NOMO-1 (cell line): ENCODE data around the gene C17orf107.
A peak's percentile ranks its signal among the peaks of the same experiment; 100 is the strongest.
"Not testable (repeated sequence)": the region's sequence is repeated elsewhere in the genome, so short reads cannot be mapped to it uniquely, and the experiment has no call there.

Source experiments
- DNase-seq, 2 experiments: peaks; one replicate each; lab custom pipeline; 2025; ENCODE audit not compliant: unreplicated experiment in 2 of 2; lab: John Stamatoyannopoulos, UW

C17orf107 gene

DNA sequence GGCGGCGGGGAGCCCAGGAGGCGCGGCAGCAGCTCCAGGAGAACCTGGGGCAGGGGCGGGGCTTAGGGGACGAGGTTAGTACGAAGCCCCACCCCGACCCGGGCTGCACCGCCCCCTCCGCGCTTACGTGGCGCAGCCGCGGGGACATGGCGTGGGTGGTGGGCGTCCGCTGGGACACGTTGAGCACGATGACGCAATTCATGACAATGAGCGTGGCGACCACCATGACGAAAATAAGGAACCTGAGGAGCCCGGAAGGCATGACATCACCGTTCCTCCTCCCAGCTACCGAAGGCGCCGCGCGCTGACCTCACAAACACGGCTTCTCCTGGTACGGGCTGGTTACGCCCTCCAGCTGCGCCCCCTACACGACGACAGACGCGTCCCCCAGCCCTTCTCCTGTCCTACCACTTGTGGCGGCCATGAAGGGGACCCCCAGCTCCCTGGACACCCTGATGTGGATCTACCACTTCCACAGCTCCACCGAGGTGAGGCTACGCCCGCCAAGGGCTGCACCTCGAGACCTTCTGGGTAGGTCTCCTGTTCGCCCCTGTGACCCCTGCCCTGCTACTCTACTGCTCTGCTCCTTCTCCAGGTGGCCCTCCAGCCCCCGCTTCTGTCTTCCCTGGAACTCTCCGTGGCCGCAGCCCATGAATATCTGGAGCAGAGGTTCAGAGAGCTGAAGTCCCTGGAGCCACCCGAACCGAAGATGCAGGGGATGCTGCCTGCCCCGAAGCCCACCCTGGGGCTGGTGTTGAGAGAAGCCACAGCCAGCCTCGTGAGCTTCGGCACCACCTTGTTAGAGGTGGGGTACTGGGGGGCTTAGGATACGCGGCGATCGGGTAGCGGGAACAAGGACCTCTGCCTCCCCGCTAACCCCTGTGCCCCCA is at the start of gene C17orf107:
Gene C17orf107, plus strand, starts transcription at position 196 of the 890 bp plus-strand sequence. Its CDS starts 227 bp downstream, at position 423.
- peak; percentile 60 to 68 for DNase-seq

DNA sequence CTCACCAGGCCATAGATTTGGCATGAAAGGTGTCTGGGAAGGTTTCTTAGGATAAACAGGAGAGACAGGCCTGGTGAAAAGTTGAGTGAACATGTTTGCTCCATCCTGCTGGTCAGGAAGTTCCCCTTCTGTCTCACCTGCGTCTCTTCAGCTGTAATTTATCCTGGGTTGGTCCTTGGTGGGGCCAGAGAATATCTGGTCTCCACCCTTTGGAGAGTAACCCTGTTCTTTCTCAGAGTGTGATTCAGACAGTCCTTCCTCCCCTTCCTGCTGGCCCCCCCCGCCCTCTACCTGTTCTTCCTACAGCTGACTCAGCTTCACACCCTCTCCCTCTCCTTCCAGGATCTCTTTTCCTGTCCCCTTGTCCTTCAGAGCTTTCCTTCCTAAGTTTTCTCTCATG is 49.1 kb upstream of the C17orf107 start:
- DNase-seq: no peak

DNA sequence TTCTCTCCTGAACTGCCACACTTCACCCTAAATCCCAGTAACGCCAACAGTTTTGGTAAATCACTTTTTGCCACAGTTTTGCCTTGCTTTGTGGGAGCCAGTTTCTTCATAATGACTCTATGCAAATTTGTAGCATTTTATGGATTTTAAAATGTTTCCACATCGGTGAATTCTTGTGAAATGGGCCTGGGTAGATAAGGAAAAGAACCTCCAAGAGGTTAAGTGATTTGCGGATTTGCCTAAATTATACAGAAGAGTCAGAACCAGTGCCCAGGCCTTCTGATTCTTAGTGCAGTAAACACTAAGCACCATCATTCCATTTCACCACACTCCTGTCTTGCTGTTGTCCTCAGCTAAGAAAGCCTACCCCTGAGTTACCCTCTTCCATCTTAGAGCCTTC is 48.3 kb upstream of the C17orf107 start:
- no peak for DNase-seq

DNA sequence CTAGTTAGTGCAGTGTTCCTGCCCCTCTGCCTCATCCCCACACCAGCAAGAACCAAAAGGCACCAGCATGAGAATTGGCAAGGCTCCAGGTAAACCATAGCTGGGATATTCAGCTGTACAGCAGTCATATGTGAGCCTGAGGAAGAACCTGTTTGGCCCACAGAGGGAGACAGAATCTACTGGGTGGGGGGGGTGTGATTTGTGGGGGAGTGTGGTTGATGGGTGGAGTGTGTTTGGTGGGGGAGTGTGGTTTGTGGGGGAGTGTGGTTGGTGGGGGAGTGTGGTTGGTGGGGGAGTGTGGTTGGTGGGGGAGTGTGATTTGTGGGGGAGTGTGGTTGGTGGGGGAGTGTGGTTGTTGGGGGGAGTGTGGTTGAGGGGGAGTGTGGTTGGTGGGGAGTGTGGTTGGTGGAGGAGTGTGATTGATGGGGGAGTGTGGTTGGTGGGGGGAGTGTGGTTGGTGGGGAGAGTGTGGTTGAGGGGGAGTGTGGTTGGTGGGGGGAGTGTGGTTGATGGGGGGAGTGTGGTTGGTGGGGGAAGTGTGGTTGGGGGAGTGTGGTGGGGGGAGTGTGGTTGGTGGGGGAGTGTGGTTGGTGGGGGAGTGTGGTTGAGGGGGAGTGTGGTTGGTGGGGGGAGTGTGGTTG is 46.6 kb upstream of the C17orf107 start:
- no peak for DNase-seq

DNA sequence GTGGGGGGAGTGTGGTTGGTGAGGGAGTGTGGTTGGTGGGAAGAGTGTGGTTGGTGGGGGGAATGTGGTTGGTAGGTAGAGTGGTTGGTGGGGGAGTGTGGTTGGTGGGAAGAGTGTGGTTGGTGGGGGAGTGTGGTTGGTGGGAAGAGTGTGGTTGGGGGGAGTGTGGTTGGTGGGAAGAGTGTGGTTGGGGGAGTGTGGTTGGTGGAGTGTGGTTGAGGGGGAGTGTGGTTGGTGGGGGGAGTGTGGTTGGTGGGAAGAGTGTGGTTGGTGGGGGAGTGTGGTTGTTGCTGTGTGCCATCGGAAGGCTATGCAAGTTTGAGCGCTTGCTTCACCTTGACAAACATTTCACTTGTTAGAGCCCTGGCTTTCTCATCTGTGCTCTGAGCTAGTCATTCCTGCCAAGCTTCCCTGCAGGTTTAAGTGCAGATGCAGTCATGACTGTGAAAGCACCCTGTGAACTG is 46.1 kb upstream of the C17orf107 start:
- no peak for DNase-seq

DNA sequence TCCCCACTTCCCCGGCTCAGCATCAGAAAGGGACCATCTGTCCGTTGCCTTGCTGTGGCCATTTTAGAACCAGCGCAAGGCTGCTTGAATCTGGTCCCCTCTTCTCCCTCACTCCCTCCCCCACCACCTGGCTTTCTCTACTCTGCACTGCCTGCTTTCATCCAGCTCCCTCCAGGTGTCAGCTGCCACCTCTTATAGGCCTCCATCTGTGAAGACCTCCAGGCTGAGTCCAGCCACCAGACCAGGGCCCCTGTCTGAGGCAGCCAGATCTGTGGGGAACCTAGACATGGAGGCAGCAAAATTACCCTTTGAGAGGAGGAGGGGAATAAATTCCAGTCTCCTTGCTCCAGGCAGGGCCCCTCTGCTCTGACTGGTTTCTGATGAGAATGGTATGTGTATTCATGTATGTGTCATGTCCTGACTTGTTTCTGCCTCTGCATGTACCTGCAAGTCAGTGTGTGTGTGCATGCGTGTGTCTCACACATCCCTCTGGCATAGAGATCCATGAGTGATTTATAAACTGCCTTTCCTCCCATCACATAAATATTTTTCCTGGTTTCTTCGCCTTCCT is 45.1 kb upstream of the C17orf107 start:
- no peak for DNase-seq

DNA sequence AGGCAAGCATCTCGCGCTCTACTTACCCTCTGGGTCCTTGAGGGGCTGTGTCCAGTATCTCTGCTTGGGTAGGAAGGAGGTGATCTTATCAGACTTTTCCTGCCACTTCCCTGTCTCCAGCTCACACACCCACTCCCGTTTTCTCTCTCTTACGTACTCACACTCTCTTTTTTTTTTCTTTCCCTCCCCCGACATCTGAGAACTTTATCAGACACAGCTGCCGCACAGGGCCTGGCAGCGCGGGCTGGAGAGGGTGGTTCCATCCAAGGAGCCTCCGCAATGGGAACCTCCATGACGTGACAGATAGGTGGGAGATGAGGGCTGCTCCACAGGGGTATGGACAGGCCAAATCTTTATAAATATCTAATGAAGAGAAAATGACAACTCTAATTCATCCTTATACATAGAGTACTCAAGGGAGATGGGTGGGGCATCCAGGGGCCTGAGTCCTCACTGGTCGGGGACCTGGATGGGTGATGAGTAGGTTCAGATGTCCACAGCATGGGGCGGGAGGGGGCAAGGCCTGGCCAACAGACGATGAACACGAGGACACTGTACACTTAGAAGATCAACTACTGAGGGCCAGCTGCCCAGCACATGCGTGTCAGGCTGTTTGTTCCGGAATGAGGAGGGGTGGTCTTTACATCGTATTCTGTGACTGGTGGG is 42.9 kb upstream of the C17orf107 start:
- no peak for DNase-seq

DNA sequence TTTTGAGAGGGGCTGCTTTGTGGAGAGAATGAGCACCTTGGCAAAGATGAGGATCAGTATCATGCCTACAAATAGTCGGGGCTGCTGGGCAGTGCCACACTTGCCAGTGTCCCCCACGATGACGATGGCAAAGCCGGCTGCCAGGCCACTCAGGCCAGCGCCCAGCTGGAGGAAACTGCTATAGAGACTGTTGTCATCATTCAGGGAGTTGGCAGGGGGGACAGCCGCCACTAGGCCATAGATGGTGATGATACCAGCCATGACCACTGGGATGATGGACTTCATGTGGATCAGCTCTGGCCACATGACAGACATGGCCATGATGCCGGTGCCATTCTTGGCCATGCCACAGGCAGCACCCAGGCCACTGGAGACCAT is 42.4 kb upstream of the C17orf107 start:
- no peak for DNase-seq

DNA sequence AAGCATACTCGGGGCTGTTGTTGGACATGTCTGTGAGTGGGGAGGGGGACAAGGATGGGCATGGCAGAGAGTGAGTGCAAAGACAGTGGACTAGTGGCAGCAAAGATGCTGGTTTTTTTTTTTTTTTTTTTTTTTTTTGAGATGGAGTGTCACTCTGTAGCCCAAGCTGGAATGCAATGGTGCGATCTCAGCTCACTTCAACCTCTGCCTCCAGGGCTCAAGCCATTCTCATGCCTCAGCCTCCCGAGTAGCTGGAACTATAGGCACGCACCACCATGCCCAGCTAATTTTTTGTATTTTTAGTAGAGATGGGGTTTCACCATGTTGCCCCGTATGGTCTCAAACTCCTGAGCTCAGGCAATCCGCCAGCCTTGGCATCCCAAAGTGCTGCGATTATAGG is 42.0 kb upstream of the C17orf107 start:
- DNase-seq: not testable (repeated sequence)

DNA sequence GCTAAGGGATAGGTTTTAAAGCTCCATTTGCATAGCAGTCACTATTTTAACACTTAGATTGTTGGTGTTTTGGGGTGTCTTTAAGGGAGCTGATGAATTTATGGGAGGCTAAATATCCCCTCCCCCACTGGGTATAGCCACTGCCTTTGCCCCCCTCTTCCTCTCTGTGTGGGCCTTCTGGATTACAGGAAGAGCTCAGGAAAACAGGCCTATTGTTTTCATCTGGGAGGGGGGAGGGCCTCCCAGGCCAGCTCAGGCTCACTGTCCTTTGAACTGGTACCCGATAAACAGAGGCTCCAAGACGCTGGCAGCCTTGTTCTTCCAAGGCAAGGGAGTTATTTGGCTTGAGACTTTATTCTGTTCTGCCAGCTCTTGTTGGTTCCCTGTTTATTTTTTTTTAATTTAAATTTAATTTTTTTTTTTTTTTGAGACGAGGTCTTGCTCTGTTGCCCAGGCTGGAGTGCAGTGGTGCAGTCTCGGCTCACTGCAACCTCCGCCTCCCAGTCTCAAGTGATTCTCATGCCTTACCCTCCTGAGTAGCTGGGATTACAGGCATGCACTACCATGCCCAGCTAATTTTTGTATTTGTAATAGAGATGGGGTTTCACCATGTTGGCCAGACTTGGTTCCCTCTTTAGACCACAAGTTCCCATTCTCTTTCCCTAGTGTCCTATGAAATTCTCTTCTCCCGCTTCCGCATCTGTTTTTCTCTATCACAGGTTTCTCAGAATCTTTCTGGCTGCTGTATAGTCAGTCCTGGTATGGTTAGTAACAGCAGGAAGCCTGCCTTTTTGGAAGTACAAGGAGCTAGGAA is 41.1 kb upstream of the C17orf107 start:
- no peak for DNase-seq

DNA sequence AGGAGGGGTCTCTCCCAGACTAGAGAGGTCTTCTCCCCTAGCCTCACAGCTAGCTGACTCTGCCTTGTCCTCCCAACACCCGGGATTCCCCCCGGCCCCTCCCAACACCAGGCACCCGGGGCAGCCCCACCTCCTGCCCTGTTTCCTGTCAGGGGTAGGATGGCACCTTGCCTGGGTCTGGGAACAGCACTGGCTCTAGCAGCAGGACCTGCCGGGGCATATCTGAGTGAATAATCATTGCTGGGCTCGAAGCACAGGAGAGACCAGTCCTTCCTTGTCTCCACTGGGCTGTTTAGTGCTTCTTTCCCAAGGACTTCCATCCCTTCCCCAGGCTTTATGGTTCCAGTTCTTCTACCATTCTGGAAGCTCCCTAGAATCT is 40.5 kb upstream of the C17orf107 start:
- DNase-seq: no peak

DNA sequence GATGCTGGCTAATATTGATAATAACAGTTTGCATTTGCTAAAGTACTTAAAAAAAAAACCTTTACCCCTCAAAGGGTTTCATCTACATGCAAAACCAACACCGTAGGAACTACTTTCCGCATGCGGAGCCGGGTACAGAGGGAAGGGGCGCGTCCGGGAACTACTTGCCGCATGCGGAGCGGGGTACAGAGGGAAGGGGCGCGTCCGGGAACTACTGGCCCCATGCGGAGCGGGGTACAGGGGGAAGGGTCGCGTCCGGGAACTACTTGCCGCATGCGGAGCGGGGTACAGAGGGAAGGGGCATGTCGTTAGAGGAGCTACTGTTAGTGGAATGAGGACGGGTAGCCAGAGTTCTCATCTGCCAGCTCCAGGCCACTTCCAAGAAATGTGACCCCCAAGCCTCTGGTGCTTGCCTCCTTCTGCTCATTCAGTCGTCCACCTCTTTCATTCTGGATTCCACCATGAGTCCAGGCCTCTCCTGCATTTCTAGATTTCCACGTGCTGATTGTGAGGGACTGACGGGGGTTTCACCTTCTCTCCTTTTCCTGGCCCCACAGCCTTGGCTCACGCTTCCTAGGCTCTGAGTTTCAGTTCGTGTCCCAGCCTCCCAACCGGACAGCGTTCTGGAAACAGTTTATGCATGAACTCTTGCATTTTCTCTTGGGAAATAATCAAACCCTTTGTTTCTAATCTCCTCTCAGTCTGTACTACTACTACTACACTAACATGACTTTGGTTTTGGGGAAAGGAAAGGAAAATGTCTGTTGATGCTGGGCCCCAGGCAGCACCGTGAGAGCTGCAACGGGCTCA is 39.3 kb upstream of the C17orf107 start:
- no peak for DNase-seq

DNA sequence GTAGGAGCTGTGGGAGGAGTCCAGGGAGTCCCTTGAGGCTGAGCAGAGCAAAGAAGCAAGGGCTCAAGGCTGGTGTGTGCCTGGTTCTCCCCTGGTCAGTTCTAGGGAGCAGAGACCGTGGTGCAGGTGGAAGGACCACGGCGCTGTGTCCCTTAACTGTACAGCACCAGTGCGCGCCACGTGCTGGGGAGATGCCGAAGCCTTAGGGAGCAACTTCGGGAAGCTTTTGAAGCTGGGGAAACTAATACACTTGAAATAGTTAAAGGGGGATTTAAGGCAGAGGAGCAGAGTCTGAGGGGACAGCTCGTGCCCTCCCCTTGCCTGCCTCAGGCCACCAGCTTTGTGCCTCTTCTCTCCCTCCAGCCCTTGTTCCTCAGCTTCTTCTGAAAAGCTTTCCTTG is 38.7 kb upstream of the C17orf107 start:
- no peak for DNase-seq

DNA sequence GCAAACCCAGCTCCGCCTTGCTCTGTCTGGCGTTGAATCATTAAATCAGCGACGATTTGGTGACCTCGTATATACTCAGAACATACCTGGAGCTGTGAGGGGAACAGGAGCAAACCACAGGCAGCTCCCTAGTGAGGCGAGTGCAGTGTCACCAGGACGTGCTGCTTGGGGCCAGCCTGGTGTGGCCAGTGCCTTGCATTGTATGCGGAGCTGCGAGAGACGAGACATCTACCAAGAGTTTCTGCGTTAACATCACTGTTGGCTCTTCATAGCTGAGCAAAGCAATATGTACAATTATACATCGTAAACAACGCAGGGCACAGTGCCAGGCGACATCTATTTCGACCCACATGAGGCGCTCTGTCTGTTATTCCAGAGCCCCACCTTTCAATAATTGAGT is 38.3 kb upstream of the C17orf107 start:
- no peak for DNase-seq

DNA sequence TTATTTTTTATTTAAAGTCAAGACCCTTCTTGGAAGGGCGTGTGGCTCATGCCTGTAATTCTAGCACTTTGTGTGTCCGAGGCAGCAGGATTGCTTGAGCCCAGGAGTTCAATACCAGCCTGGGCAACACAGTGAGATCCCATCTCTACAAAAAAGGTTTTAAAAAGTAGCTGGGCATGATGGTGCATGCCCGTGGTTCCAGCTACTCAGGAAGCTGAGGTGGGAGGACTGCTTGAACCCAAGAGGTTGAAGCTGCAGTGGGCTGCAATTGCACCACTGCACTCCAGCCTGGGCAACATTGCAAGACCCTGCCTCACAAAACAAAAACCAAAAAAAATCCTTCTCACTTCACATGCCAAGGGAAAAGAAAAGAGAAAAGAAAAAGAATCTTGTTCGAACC is 36.6 kb upstream of the C17orf107 start:
- no peak for DNase-seq

DNA sequence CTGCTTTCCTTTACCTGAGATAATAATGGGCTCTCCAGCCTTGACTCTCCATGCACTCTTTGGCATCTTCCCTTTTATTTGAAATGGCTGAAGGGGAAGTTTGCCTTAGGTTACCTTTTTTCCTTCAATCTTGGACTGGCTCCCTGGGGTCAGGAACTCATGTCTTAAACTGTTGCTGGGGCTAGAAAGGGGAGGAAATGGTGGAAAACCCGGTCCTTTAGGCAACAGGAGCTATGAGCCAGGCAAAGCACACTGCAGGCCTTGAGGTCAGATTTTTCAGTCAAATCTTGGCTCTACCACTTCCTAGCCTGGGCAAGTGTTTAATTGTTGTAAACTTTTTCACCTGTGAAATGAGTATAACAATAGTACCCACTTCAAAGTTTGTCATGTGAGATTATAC is 36.0 kb upstream of the C17orf107 start:
- no peak for DNase-seq

DNA sequence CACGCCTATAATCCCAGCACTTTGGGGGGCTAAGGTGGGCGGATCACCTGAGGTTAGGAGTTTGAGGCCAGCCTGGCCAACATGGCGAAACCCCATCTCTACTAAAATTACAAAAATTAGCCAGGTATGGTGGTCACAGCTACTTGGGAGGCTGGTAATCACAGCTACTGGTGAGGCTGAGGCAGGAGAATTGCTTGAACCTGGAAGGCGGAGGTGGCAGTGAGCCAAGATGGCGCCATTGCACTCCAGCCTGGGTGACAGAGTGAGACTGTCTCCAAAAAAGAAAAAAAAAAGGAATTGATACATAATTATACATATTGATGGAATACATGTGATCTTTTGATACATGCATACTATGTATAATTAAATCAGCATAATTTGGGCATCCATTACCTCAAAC is 31.8 kb upstream of the C17orf107 start:
- not testable (repeated sequence) for DNase-seq

DNA sequence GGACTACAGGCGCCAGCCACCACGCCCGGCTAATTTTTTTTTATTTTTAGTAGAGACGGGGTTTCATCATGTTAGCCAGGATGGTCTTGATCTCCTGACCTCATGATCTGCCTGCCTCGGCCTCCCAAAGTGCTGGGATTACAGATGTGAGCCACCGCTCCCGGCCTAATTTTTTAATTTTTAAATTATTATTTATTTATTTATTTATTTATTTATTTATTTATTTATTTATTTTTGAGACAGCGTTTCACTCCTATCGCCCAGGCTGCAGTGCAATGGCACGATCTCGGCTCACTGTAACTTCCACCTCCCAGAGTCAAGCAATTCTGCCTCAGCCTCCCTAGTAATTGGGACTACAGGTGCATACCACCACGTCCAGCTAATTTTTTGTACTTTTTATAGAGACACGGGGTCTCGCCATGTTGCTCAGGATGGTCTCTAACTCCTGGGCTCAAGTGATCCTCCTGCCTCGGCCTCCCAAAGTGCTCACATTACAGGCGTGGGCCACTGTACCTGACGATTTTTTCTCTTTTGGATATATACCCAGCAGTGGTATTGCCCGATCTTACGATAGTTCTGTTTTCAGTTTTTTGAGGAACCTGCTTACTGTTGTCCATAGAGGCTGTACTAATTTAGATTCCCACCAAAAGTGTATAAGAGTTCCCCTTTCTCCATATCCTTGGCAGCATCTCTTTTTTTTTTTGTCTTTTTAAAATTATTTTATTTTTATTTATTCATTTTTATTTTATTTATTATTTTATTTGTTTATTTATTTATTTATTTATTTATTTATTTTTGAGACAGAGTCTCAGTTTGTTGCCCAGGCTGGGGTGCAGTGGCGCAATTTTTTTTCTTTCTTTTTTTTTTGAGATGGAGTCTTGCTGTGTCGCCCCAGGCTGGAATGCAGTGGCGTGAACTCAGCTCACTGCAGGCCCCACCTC is 30.0 kb upstream of the C17orf107 start:
- peak; percentile 12 to 46 for DNase-seq

DNA sequence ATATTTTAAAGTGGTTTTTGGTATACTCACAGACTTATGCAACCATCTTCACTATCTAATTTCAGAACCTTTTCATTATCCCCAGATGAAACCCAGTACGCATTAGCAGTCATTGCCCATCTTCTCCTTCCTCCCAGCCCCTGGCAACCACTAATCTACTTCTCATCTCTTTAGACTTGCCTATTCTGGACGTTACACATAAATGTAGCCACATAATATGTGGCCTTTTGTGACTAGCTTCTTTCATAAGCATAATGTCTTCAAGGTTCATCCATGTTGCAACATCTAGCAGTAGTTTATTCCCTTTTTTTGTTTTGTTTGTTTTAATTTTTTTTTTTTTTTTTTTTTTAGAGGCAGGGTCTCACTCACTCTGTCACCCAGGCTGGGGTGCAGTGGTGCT is 28.5 kb upstream of the C17orf107 start:
- peak; percentile 35 to 72 for DNase-seq
